ENCODE data around the gene TTC7B.

DNA sequence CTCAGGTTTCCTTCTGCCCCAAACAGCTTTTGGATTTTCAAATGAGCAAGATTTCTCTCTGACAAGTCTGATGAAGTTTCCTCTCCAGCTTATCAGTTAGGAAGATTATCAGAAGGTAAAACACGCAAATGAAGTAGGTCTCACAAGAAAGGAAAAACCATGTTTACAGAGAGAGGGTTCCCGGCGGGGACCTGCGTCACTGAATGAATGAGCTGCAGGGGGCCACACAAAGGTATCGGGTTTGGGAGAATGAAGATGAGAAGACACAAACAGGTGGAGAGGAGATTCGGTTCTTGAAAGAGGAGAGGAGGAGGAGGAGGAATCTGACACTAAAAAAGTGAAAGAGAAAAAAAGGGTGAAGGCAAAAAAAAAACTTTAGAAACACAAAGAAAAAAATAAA, 210.8 kb downstream of the TTC7B start:
- TF ChIP-seq EZH2 (IDR thresholded peaks at IDR 0.05; ENCODE audit: low read depth, unreplicated experiment) = no peak
- TF ChIP-seq, protein P1, sequence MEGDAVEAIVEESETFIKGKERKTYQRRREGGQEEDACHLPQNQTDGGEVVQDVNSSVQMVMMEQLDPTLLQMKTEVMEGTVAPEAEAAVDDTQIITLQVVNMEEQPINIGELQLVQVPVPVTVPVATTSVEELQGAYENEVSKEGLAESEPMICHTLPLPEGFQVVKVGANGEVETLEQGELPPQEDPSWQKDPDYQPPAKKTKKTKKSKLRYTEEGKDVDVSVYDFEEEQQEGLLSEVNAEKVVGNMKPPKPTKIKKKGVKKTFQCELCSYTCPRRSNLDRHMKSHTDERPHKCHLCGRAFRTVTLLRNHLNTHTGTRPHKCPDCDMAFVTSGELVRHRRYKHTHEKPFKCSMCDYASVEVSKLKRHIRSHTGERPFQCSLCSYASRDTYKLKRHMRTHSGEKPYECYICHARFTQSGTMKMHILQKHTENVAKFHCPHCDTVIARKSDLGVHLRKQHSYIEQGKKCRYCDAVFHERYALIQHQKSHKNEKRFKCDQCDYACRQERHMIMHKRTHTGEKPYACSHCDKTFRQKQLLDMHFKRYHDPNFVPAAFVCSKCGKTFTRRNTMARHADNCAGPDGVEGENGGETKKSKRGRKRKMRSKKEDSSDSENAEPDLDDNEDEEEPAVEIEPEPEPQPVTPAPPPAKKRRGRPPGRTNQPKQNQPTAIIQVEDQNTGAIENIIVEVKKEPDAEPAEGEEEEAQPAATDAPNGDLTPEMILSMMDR (conservative IDR thresholded peaks at IDR 0.05; ENCODE audit: low read depth in 2 of 2) = no peak
- TF ChIP-seq EZH2phosphoT487 (IDR thresholded peaks at IDR 0.05; ENCODE audit: unreplicated experiment) = no peak
- no peak for TF ChIP-seq POLR2AphosphoS5 (IDR thresholded peaks at IDR 0.05; ENCODE audit: low read depth)

Measured in GM23338 (cell line).